ENCODE results near the gene LAD1.

GRCh38 chr1:201348211-201348566 is 50.9 kb downstream of the LAD1 start:
- TF ChIP-seq EZH2 (IDR thresholded peaks at IDR 0.05; ENCODE audit: insufficient read depth, low read length): no peak
- TF ChIP-seq CTCF (IDR thresholded peaks at IDR 0.05; ENCODE audit: insufficient read depth, low read depth, low read length): peak; percentile 63

Measured in astrocyte (in vitro differentiated cells and primary cell).